Body of pancreas (tissue), 4 donors: ENCODE data around the gene CPA2. TPM values are rescaled to one million over a fixed set of nuclear protein-coding genes. Genes with fewer than 3 reads are reported as not detected.

Source experiments
- ATAC-seq: fragments of 150-250 bp; one replicate; pipeline ENCODE4 v1.9.1; 2016
- DNase-seq, 4 donors: peaks; one replicate each; pipeline ENCODE4 v3.0.0-alpha.2; 2019
- H3K27ac ChIP-seq, 4 donors: fragments of 200-600 bp; sonication (generic); 1 replicate in 3 of 4; 2 replicates in 1 of 4; pipeline versions ENCODE4 v1.5.1 to v1.6.1; 2016 to 2019; ENCODE audit warnings: mild to moderate bottlenecking in 1 of 4, mixed read lengths in 1 of 4, moderate library complexity in 1 of 4
- H3K27me3 ChIP-seq, 2 donors: fragments of 200-600 bp; sonication (generic); one replicate each; pipeline ENCODE4 v1.6.0; 2016; ENCODE audit warnings: mild to moderate bottlenecking in 1 of 2
- H3K36me3 ChIP-seq, 2 donors: fragments of 200-600 bp; sonication (generic); replicated peaks in 1 of 2; 2 replicates each; pipeline ENCODE4 v1.5.1; 2016; ENCODE audit warnings: low read depth in 2 of 2; ENCODE audit not compliant: insufficient read depth in 1 of 2
- H3K4me1 ChIP-seq: fragments of 200-600 bp; sonication (generic); one replicate; pipeline ENCODE4 v1.6.0; 2016
- H3K4me3 ChIP-seq, 2 donors: fragments of 200-600 bp; sonication (generic); 1 replicate in 1 of 2; 2 replicates in 1 of 2; pipeline ENCODE4 v1.5.1; 2016 to 2019
- H3K9me3 ChIP-seq, 3 donors: fragments of 200-600 bp; sonication (generic); 1 replicate in 2 of 3; 2 replicates in 1 of 3; pipeline ENCODE4 v1.5.1; 2016
- POLR2A ChIP-seq, 3 donors: fragments of 450-650 bp; IDR thresholded peaks; one replicate each; pipeline ENCODE4 v1.6.1; 2016; ENCODE audit warnings: antibody characterized with exemption in 3 of 3, mild to moderate bottlenecking in 2 of 3
- WGBS, 2 donors: methylation state at CpG; one replicate each; pipeline ENCODE4 v1.1.5; 2017; 5-methylcytosine and 5-hydroxymethylcytosine counted together
- intact Hi-C: fragments of 100-400 bp; cut with DNase I; formaldehyde crosslinking; loops from one replicate; pipeline ENCODE4 v1.15.1; 2023
- total RNA-seq, 2 donors: library from RNA; depleted of rRNA; stranded (reverse); fragments of >200 nt; gene quantifications; one replicate each; pipeline ENCODE4 v1.1.0, GENCODE V29; 2016
- TF ChIP-seq, protein P1 (sequence below), 7 experiments: fragments of 450-650 bp in 4 of 7; fragments of 200-600 bp in 3 of 7; sonication (generic) in 3 of 7; IDR thresholded peaks; one replicate each; pipeline ENCODE4 v1.5.1; 2016 to 2019; ENCODE audit warnings: antibody characterized with exemption in 7 of 7

The CPA2 gene
- total RNA-seq, 2 donors from 2014 or later: 4,161 to 4,381 TPM

DNA sequence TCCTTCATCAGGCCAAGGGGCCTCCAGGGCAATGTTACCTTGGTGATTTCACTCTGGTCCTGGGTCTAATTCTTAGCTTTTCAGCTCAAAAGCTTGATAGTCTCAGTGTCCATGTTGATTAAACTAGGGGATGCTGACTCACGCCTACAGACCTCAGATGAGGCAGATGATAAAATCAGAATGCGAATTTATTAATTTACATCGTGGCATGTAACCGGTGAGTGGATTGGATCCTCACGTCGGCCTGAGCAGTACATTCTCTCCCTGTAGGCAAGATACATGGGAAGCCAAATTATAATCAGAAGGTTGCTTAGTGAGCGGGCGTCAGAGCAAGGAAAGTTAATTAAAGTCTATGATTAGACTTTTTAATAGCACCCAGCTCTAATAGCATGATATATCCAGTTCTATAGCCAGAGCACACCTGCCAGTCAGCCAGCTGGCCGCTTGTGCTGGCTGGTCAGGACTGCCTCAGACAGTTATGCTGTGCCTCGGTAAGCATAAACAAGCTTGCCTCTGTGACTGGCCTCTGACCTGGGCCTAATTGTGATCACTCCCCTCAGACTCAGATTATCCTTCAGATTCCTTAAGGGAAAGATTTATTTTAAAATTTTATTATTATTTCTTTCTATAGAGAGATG, 57.8 kb downstream of the CPA2 start:
- H3K4me1 ChIP-seq: no peaks in the 10 kb centered on the region
- 88 to 91% methylated on average over 10 of the region's 10 CpGs for WGBS, 2 donors
- ATAC-seq: no peak
- no peaks in the 10 kb centered on the region for H3K9me3 ChIP-seq
- no peak overlapping the region for H3K4me3 ChIP-seq
- DNase-seq: no peak
- H3K36me3 ChIP-seq: no peaks in the 10 kb centered on the region
- no peak for TF ChIP-seq POLR2A (IDR thresholded peaks at IDR 0.05)
- TF ChIP-seq, protein P1, sequence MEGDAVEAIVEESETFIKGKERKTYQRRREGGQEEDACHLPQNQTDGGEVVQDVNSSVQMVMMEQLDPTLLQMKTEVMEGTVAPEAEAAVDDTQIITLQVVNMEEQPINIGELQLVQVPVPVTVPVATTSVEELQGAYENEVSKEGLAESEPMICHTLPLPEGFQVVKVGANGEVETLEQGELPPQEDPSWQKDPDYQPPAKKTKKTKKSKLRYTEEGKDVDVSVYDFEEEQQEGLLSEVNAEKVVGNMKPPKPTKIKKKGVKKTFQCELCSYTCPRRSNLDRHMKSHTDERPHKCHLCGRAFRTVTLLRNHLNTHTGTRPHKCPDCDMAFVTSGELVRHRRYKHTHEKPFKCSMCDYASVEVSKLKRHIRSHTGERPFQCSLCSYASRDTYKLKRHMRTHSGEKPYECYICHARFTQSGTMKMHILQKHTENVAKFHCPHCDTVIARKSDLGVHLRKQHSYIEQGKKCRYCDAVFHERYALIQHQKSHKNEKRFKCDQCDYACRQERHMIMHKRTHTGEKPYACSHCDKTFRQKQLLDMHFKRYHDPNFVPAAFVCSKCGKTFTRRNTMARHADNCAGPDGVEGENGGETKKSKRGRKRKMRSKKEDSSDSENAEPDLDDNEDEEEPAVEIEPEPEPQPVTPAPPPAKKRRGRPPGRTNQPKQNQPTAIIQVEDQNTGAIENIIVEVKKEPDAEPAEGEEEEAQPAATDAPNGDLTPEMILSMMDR (IDR thresholded peaks at IDR 0.05): no peak
- intact Hi-C loops: no loop called here
- no peak overlapping the region for H3K27ac ChIP-seq
- no peaks in the 10 kb centered on the region for H3K27me3 ChIP-seq

DNA sequence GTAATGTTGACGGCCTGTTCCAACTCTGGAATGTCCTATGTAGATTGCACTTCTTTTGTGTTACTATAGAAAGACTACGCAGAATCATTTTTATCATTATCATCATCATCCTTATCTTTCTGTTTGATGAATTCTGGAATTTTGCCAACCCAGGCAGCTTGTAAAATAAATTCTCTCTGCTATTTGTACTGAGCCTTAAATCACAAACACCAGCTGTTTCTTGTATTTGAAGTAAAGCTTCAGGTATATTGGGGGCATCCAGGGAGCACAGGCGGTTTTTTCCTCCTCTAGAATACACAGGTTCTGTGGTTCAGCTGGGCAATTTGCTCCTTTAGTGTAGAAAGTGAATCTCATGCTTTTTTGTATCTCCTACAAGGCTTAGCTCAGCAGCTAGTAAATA, 63.0 kb downstream of the CPA2 start:
- DNase-seq: no peak

DNA sequence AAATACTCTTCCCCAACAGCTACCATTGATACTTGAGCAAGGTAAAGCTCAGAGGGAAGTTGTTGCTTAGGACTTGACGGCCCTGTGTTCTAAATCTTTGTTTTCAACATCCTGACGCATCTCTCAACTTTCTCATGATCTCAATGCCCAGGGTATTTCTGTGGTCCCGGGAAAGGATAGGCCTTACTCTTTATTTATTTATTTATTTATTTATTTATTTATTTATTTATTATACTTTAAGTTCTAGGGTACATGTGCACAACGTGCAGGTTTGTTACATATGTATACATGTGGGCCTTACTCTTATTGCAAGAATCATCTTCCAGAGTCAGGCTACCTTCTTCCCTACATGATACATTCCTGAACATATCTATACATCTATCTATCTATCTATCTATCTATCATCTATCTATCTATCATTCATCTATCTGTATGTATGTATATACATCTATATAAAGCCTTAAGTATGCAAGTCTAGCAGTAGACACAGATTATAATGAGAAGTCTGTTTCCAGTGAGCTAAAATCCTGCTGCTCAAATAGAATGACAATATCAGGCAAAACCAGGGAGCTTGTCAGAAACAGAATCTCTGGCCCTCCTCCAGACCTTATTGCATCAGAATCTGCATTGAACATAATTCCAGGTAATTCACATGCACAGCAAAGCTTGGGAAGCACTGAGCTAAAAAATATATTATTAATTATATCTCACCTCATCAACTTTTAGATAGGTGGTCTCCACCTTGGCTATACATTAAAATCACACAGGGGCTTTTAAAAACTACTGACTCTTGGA, 65.8 kb downstream of the CPA2 start:
- no peak overlapping the region for H3K4me3 ChIP-seq
- DNase-seq: no peak
- peaks cover 31% of the 10 kb centered on the region for H3K4me1 ChIP-seq
- TF ChIP-seq, protein P1 (IDR thresholded peaks at IDR 0.05): no peak
- TF ChIP-seq POLR2A (IDR thresholded peaks at IDR 0.05): no peak
- 94 to 99% methylated on average over 4 of the region's 4 CpGs for WGBS, 2 donors
- H3K27ac ChIP-seq: peak overlapping the region in 1 of 4 donors; percentile 14
- H3K9me3 ChIP-seq: no peaks in the 10 kb centered on the region
- H3K27me3 ChIP-seq: no peaks in the 10 kb centered on the region
- peak; percentile 43 for ATAC-seq
- intact Hi-C loops: no loop called here
- no peaks in the 10 kb centered on the region for H3K36me3 ChIP-seq

More for the DNA sequence above, 63.0 kb downstream of the CPA2 start:
- no peak for ATAC-seq
- Histone ChIP-seq H3K9me3 (no peaks in the 10 kb centered on the region), H3K4me3 (no peak overlapping the region), H3K36me3 (no peaks in the 10 kb centered on the region), H3K27ac (no peak overlapping the region), H3K27me3 (no peaks in the 10 kb centered on the region), H3K4me1 (peaks cover 26% of the 10 kb centered on the region)
- WGBS, 2 donors: 84 to 88% methylated on average over 3 of the region's 3 CpGs
- TF ChIP-seq POLR2A (IDR thresholded peaks at IDR 0.05): no peak
- TF ChIP-seq, protein P1 (IDR thresholded peaks at IDR 0.05): no peak
- intact Hi-C loops: no loop called here

DNA sequence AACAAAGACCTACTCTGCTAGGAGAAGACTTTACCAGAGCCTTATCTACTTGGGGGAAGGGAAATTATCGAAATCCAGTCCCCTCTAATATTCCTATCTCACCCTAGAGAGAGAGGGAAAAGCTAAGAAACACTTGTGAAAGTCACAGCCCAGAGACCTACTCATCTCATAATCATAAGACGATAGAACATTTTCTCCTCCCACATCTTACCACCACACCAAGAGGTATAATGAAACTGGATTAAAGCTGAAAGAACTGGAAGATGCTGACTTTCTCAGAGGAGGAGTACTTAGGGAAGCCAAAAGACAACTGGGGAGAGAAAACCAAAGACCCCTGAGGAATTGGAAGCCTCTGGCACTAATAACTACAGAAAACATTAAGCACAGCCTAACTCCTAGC, 67.2 kb downstream of the CPA2 start:
- TF ChIP-seq, protein P1 (IDR thresholded peaks at IDR 0.05): no peak
- no peak for TF ChIP-seq POLR2A (IDR thresholded peaks at IDR 0.05)
- intact Hi-C loops: no loop called here
- Histone ChIP-seq H3K36me3 (no peaks in the 10 kb centered on the region), H3K27me3 (no peaks in the 10 kb centered on the region), H3K9me3 (no peaks in the 10 kb centered on the region), H3K4me1 (peaks cover 31% of the 10 kb centered on the region), H3K27ac (no peak overlapping the region), H3K4me3 (no peak overlapping the region)
- WGBS, 2 donors: 87 to 91% methylated on average over 2 of the region's 2 CpGs
- DNase-seq (no peak), ATAC-seq (no peak)
